Breast epithelium (tissue), 3 donors: ENCODE results near the gene SLC10A3.

Source experiments
- CTCF ChIP-seq, 3 donors: fragments of 450-650 bp; IDR thresholded peaks; one replicate each; pipeline ENCODE4 v1.5.1; 2016 to 2017; ENCODE audit warnings: antibody characterized with exemption in 3 of 3, mild to moderate bottlenecking in 3 of 3, moderate library complexity in 3 of 3
- POLR2A ChIP-seq: fragments of 450-650 bp; IDR thresholded peaks from one replicate; pipeline ENCODE4 v1.6.1; 2016; ENCODE audit warnings: antibody characterized with exemption, mild to moderate bottlenecking, moderate library complexity
- POLR2AphosphoS5 ChIP-seq, 3 donors: sonication (generic); formaldehyde crosslinking; IDR thresholded peaks; one replicate each; pipeline ENCODE4 v1.6.1; 2017; ENCODE audit warnings: antibody characterized with exemption in 3 of 3

GRCh38 chrX:154441984-154442707 lies 48.3 kb downstream of the SLC10A3 start:
- TF ChIP-seq CTCF (IDR thresholded peaks at IDR 0.05), result no peak
- no peak for TF ChIP-seq POLR2A
- TF ChIP-seq POLR2AphosphoS5 (IDR thresholded peaks at IDR 0.05), result no peak
